CD4-positive, alpha-beta T cell (primary cell): ENCODE results near the gene SYCN. TPM values are rescaled to one million over a fixed set of nuclear protein-coding genes. Genes with fewer than 3 reads are reported as not detected.

Experiments used
- ATAC-seq: fragments of 200-7000 bp; cut with Tn5 transposase; one replicate; pipeline ENCODE4 v1.10.0; 2022; ENCODE audit warnings: mild to moderate bottlenecking; ENCODE audit not compliant: poor library complexity
- CTCF ChIA-PET: fragments of 350-600 bp; sonication (Branson Sonifier 250); formaldehyde crosslinking; loops from one replicate; lab custom pipeline; 2021; ENCODE audit warnings: antibody characterized with exemption, inconsistent platforms; lab: Charles Lee
- POLR2A ChIA-PET: fragments of 350-600 bp; sonication (Branson Sonifier 250); formaldehyde crosslinking; loops from one replicate; lab custom pipeline; 2021; ENCODE audit warnings: antibody characterized with exemption, inconsistent platforms; lab: Charles Lee
- DNase-seq, 14 experiments: peaks; one replicate each; pipeline ENCODE4 v3.0.0-alpha.2; 2013 to 2020; ENCODE audit warnings: mixed read lengths in 2 of 14
- H3K27ac ChIP-seq, 2 donors: one replicate each; pipeline versions ENCODE4 v1.5.1 to v1.7.0; 2013; ENCODE audit warnings: low read length in 2 of 2, low read depth in 1 of 2, mild to moderate bottlenecking in 1 of 2
- H3K27me3 ChIP-seq, 2 experiments: 1 replicate in 1 of 2; 2 replicates in 1 of 2; pipeline versions ENCODE4 v1.6.1 to v1.7.0; 2013; ENCODE audit warnings: low read length in 2 of 2, control low read depth in 1 of 2, mild to moderate bottlenecking in 1 of 2, moderate library complexity in 1 of 2; ENCODE audit not compliant: insufficient read depth in 2 of 2, control insufficient read depth in 1 of 2
- H3K36me3 ChIP-seq: one replicate; pipeline ENCODE4 v1.6.1; 2013; ENCODE audit warnings: low read length, control low read depth; ENCODE audit not compliant: insufficient read depth
- H3K4me1 ChIP-seq: one replicate; pipeline ENCODE4 v1.6.1; 2013; ENCODE audit warnings: low read length, control low read depth; ENCODE audit not compliant: insufficient read depth
- H3K4me3 ChIP-seq: one replicate; pipeline ENCODE4 v1.5.1; 2013; ENCODE audit warnings: mild to moderate bottlenecking, low read length, moderate library complexity
- H3K9me3 ChIP-seq, 2 experiments: 1 replicate in 1 of 2; 2 replicates in 1 of 2; pipeline versions ENCODE4 v1.6.1 to v1.7.0; 2013; ENCODE audit warnings: low read length in 2 of 2, mild to moderate bottlenecking in 2 of 2, control low read depth in 1 of 2, moderate library complexity in 1 of 2; ENCODE audit not compliant: control insufficient read depth in 1 of 2, insufficient read depth in 1 of 2
- H3K27ac Mint-ChIP-seq: one replicate; pipeline ENCODE4 v1.8.0; 2020; ENCODE audit warnings: mixed read lengths
- H3K27me3 Mint-ChIP-seq: one replicate; pipeline ENCODE4 v1.8.0; 2021; ENCODE audit warnings: mixed read lengths
- H3K36me3 Mint-ChIP-seq: one replicate; pipeline ENCODE4 v1.8.0; 2021; ENCODE audit warnings: low read depth, mixed read lengths
- H3K4me1 Mint-ChIP-seq: one replicate; pipeline ENCODE4 v1.8.0; 2021; ENCODE audit warnings: low read depth, mixed read lengths
- H3K4me3 Mint-ChIP-seq: one replicate; pipeline ENCODE4 v1.8.0; 2020; ENCODE audit warnings: mild to moderate bottlenecking, mixed read lengths
- H3K9me3 Mint-ChIP-seq: one replicate; pipeline ENCODE4 v1.8.0; 2020; ENCODE audit warnings: mixed read lengths
- CTCF ChIP-seq: fragments of 200-600 bp; IDR thresholded peaks from one replicate; pipeline ENCODE4 v1.8.0; 2022; ENCODE audit warnings: antibody characterized with exemption, mild to moderate bottlenecking
- intact Hi-C, 2 experiments: fragments of 100-400 bp; cut with DNase I in 1 of 2; cut with micrococcal nuclease in 1 of 2; formaldehyde crosslinking; loops; one replicate each; pipeline versions ENCODE4 v1.15.1 to v1.9.0; 2023 to 2025; cut with DNase I, micrococcal nuclease
- total RNA-seq, 174 experiments: library from RNA in 2 of 174; stranded (reverse) in 2 of 174; gene quantifications; one replicate each; pipeline ENCODE4 v1.2.3 and lab custom pipeline; 2021 to 2026

SYCN gene
- total RNA-seq, 2 experiments from 2014 or later: not detected

- H3K4me1 Mint-ChIP-seq: peaks cover 23% of the 10 kb centered on the region
- Histone ChIP-seq H3K36me3 (no peaks in the 10 kb centered on the region), H3K4me3 (no peak within 1 kb of the TSS), H3K27me3 (peaks cover 43 to 61% of the 10 kb centered on the region in 2 experiments), H3K4me1 (peaks cover 25% of the 10 kb centered on the region), H3K9me3 (peaks cover 0 to 11% of the 10 kb centered on the region in 2 experiments), H3K27ac (no peak within 1 kb of the TSS)
- ChIA-PET CTCF (no interaction called here), POLR2A (no interaction called here)
- no peak for TF ChIP-seq CTCF
- H3K36me3 Mint-ChIP-seq: no peaks in the 10 kb centered on the region
- no peaks in the 10 kb centered on the region for H3K9me3 Mint-ChIP-seq
- no peak within 1 kb of the TSS for H3K27ac Mint-ChIP-seq
- ATAC-seq (peak; percentile 24), DNase-seq (peak in 1 of 14 experiments; percentile 26)
- intact Hi-C loops: no loop called here
- peaks cover 80% of the 10 kb centered on the region for H3K27me3 Mint-ChIP-seq
- peak within 1 kb of the TSS; percentile 46 for H3K4me3 Mint-ChIP-seq
Observed at GRCh38 chr19:39196860-39197562, 7.1 kb downstream of the SYCN start, which contains the start of gene NCCRP1. Gene NCCRP1, plus strand, starts transcription at chr19:39196964. Its CDS starts 19 bp downstream, at chr19:39196983.

GRCh38 chr19:39196320-39196719, 7.7 kb downstream of the SYCN start:
- H3K9me3 Mint-ChIP-seq: no peaks in the 10 kb centered on the region
- H3K27ac ChIP-seq: no peak overlapping the region
- DNase-seq (no peak), ATAC-seq (no peak)
- H3K36me3 Mint-ChIP-seq: no peaks in the 10 kb centered on the region
- no peaks in the 10 kb centered on the region for H3K36me3 ChIP-seq
- H3K4me1 ChIP-seq: peaks cover 25% of the 10 kb centered on the region
- no peak overlapping the region for H3K4me3 ChIP-seq
- ChIA-PET CTCF (no interaction called here), POLR2A (no interaction called here)
- TF ChIP-seq CTCF: no peak
- intact Hi-C loops: no loop called here
- H3K4me3 Mint-ChIP-seq: no peak overlapping the region
- peaks cover 73% of the 10 kb centered on the region for H3K27me3 Mint-ChIP-seq
- H3K27ac Mint-ChIP-seq: no peak overlapping the region
- peaks cover 0 to 11% of the 10 kb centered on the region in 2 experiments for H3K9me3 ChIP-seq
- H3K4me1 Mint-ChIP-seq: peaks cover 23% of the 10 kb centered on the region
- H3K27me3 ChIP-seq: peaks cover 37 to 54% of the 10 kb centered on the region in 2 experiments

GRCh38 chr19:39195755-39196154, 8.3 kb downstream of the SYCN start:
- intact Hi-C loops: no loop called here
- H3K4me1 Mint-ChIP-seq: peaks cover 23% of the 10 kb centered on the region
- H3K27me3 Mint-ChIP-seq: peaks cover 68% of the 10 kb centered on the region
- ChIA-PET CTCF (no interaction called here), POLR2A (no interaction called here)
- Histone ChIP-seq H3K27me3 (peaks cover 37 to 49% of the 10 kb centered on the region in 2 experiments), H3K4me1 (peaks cover 25% of the 10 kb centered on the region), H3K27ac (no peak overlapping the region), H3K9me3 (peaks cover 0 to 11% of the 10 kb centered on the region in 2 experiments), H3K36me3 (no peaks in the 10 kb centered on the region), H3K4me3 (no peak overlapping the region)
- peak; percentile 63 for ATAC-seq
- no peaks in the 10 kb centered on the region for H3K36me3 Mint-ChIP-seq
- no peak overlapping the region for H3K27ac Mint-ChIP-seq
- no peaks in the 10 kb centered on the region for H3K9me3 Mint-ChIP-seq
- peak overlapping the region; percentile 25 for H3K4me3 Mint-ChIP-seq
- TF ChIP-seq CTCF: no peak
- peak in 3 of 14 experiments; percentile 32 to 62 (median 42) for DNase-seq
